NT2/D1 (cell line): ENCODE measurements around the gene SPAAR.

Source experiments
- DNase-seq: peaks from one replicate; pipeline ENCODE4 v3.0.0-alpha.2; 2011; ENCODE audit warnings: low read depth, low spot score
- H3K27me3 ChIP-seq: 2 replicates; pipeline ENCODE4 v1.6.0; 2011; ENCODE audit warnings: mild to moderate bottlenecking; ENCODE audit not compliant: insufficient read length, insufficient read depth
- H3K36me3 ChIP-seq: 2 replicates; pipeline ENCODE4 v1.6.1; 2011; ENCODE audit warnings: mild to moderate bottlenecking, low read length, mixed read lengths; ENCODE audit not compliant: insufficient read depth, insufficient read length
- H3K4me1 ChIP-seq: 2 replicates; pipeline ENCODE4 v1.5.1; 2011; ENCODE audit not compliant: insufficient read depth, insufficient read length
- H3K4me3 ChIP-seq: 2 replicates; pipeline ENCODE4 v1.5.1; 2011; ENCODE audit warnings: low read depth; ENCODE audit not compliant: insufficient read length
- H3K9ac ChIP-seq: 2 replicates; pipeline ENCODE4 v1.6.0; 2011; ENCODE audit warnings: low read depth; ENCODE audit not compliant: insufficient read length
- H3K9me3 ChIP-seq: 2 replicates; pipeline ENCODE4 v1.5.1; 2011; ENCODE audit warnings: mild to moderate bottlenecking, low read length; ENCODE audit not compliant: insufficient read depth
- SUZ12 ChIP-seq: IDR thresholded peaks from 2 replicates; pipeline ENCODE4 v1.6.1; 2011; ENCODE audit not compliant: insufficient read length, insufficient read depth; ENCODE audit errors: extremely low read depth
- YY1 ChIP-seq: IDR thresholded peaks from 2 replicates; pipeline ENCODE4 v1.6.1; 2011; ENCODE audit not compliant: insufficient read length, insufficient read depth
- ZNF274 ChIP-seq: IDR thresholded peaks from 2 replicates; pipeline ENCODE4 v1.6.1; 2011; ENCODE audit warnings: mild to moderate bottlenecking, low read depth, low read length

SPAAR gene

GRCh38 chr9:35905051-35905781 lies 4.1 kb upstream of the SPAAR start:
- no peaks in the 10 kb centered on the region for H3K27me3 ChIP-seq
- H3K9ac ChIP-seq = no peak overlapping the region
- H3K4me1 ChIP-seq = peaks cover 38% of the 10 kb centered on the region
- no peak for DNase-seq
- TF ChIP-seq ZNF274 (no peak), SUZ12 (no peak), YY1 (no peak)
- no peak overlapping the region for H3K4me3 ChIP-seq
- no peaks in the 10 kb centered on the region for H3K9me3 ChIP-seq
- no peaks in the 10 kb centered on the region for H3K36me3 ChIP-seq

GRCh38 chr9:35905912-35906679 lies 3.2 kb upstream of the SPAAR start, which contains the start of gene HRCT1:
TSS of gene HRCT1 (plus strand) at chr9:35906202. CDS start at chr9:35906288, 86 bp downstream.
- no peaks in the 10 kb centered on the region for H3K9me3 ChIP-seq
- no peak within 1 kb of the TSS for H3K4me3 ChIP-seq
- peak within 1 kb of the TSS; percentile 61 for H3K9ac ChIP-seq
- H3K36me3 ChIP-seq = no peaks in the 10 kb centered on the region
- H3K27me3 ChIP-seq = no peaks in the 10 kb centered on the region
- TF ChIP-seq SUZ12 (no peak), YY1 (no peak), ZNF274 (no peak)
- no peak for DNase-seq
- peaks cover 44% of the 10 kb centered on the region for H3K4me1 ChIP-seq

GRCh38 chr9:35906923-35907699 lies 2.2 kb upstream of the SPAAR start:
- Histone ChIP-seq H3K36me3 (no peaks in the 10 kb centered on the region), H3K9me3 (no peaks in the 10 kb centered on the region), H3K4me1 (peaks cover 44% of the 10 kb centered on the region), H3K27me3 (no peaks in the 10 kb centered on the region), H3K4me3 (no peak overlapping the region), H3K9ac (peak overlapping the region; percentile 61)
- DNase-seq = peak; percentile 22
- TF ChIP-seq SUZ12 = no peak

GRCh38 chr9:35907711-35908503 lies 1.4 kb upstream of the SPAAR start:
- no peak for TF ChIP-seq SUZ12
- no peak for TF ChIP-seq YY1
- TF ChIP-seq ZNF274 = no peak
- Histone ChIP-seq H3K4me1 (peaks cover 44% of the 10 kb centered on the region), H3K27me3 (no peaks in the 10 kb centered on the region), H3K9me3 (no peaks in the 10 kb centered on the region), H3K9ac (peak overlapping the region; percentile 61), H3K4me3 (peak overlapping the region; percentile 6), H3K36me3 (no peaks in the 10 kb centered on the region)
- DNase-seq = peak; percentile 90

GRCh38 chr9:35908504-35909125 lies 675 bp upstream of the SPAAR start:
- DNase-seq = no peak
- peaks cover 44% of the 10 kb centered on the region for H3K4me1 ChIP-seq

GRCh38 chr9:35909687-35910612 lies 660 bp downstream of the SPAAR start:
- TF ChIP-seq ZNF274 (no peak), YY1 (no peak), SUZ12 (no peak)
- DNase-seq = no peak
- Histone ChIP-seq H3K27me3 (no peaks in the 10 kb centered on the region), H3K4me1 (peaks cover 44% of the 10 kb centered on the region), H3K9ac (peak overlapping the region; percentile 36), H3K36me3 (no peaks in the 10 kb centered on the region), H3K4me3 (no peak overlapping the region), H3K9me3 (no peaks in the 10 kb centered on the region)

More at GRCh38 chr9:35908504-35909125, 675 bp upstream of the SPAAR start:
- H3K27me3 ChIP-seq = no peaks in the 10 kb centered on the region
- peak overlapping the region; percentile 61 for H3K9ac ChIP-seq
- H3K9me3 ChIP-seq = no peaks in the 10 kb centered on the region
- TF ChIP-seq YY1 = no peak
- no peak for TF ChIP-seq SUZ12
- no peak for TF ChIP-seq ZNF274
- peak overlapping the region; percentile 6 for H3K4me3 ChIP-seq
- no peaks in the 10 kb centered on the region for H3K36me3 ChIP-seq
